ENCODE data around the gene VPS37C.

GRCh38 chr11:61201476-61201875 lies 40.2 kb upstream of the VPS37C start:
- no peak for TF ChIP-seq CTCF (IDR thresholded peaks at IDR 0.05 in 2 of 3, conservative IDR thresholded peaks at IDR 0.05 in 1 of 3; ENCODE audit: control insufficient read depth in 2 of 3, extremely low read depth in 1 of 3, insufficient read depth in 1 of 3, low read depth in 3 of 3, low read length in 3 of 3)
- TF ChIP-seq FOXM1 (IDR thresholded peaks at IDR 0.05; ENCODE audit: low read depth, low read length), result no peak
- no peak for TF ChIP-seq ELK1 (IDR thresholded peaks at IDR 0.05; ENCODE audit: low read depth, low read length)
- no peak for TF ChIP-seq ZNF24 (IDR thresholded peaks at IDR 0.05)
- no peak for TF ChIP-seq ZBTB4 (CRISPR knock-in tag; IDR thresholded peaks at IDR 0.05)
- TF ChIP-seq ESRRA (IDR thresholded peaks at IDR 0.05; ENCODE audit: low read length), result no peak
- TF ChIP-seq HDAC2 (IDR thresholded peaks at IDR 0.05), result no peak
- TF ChIP-seq SUZ12 (IDR thresholded peaks at IDR 0.05; ENCODE audit: unreplicated experiment), result no peak
- no peak for TF ChIP-seq RAD21 (IDR thresholded peaks at IDR 0.05; ENCODE audit: insufficient read depth, low read depth, low read length)
- no peak for TF ChIP-seq CHD2 (IDR thresholded peaks at IDR 0.05; ENCODE audit: borderline replicate concordance, low read depth, low read length)
- TF ChIP-seq ZZZ3 (IDR thresholded peaks at IDR 0.05; ENCODE audit: control insufficient read depth, insufficient read length, low read depth), result no peak
- no peak for TF ChIP-seq BHLHE40 (IDR thresholded peaks at IDR 0.05; ENCODE audit: borderline replicate concordance in 1 of 2, low read depth in 2 of 2, low read length in 1 of 2)

All from GM12878 (cell line).